Activated CD4-positive, alpha-beta memory T cell treated with anti-CD3 and anti-CD28 coated beads, Interleukin-2, amount 10 ng/mL, durations not matched to agents 7 days and 5 days (primary cell): Measurements from ENCODE around the gene PSMD1. TPM values are rescaled to one million over a fixed set of nuclear protein-coding genes. Genes with fewer than 3 reads are reported as not detected.
"Not testable (repeated sequence)": the region's sequence is repeated elsewhere in the genome, so short reads cannot be mapped to it uniquely, and the experiment has no call there.

Source experiments
- CTCF ChIA-PET: fragments of 350-600 bp; sonication (Branson Sonifier 250); formaldehyde crosslinking; loops from one replicate; lab custom pipeline; 2021; ENCODE audit warnings: antibody characterized with exemption, inconsistent platforms; lab: Charles Lee
- POLR2A ChIA-PET: fragments of 350-600 bp; sonication (Branson Sonifier 250); formaldehyde crosslinking; loops from one replicate; lab custom pipeline; 2021; ENCODE audit warnings: antibody characterized with exemption; lab: Charles Lee
- DNase-seq: peaks from one replicate; pipeline ENCODE4 v3.0.0-alpha.2; 2020
- H3K27ac Mint-ChIP-seq: one replicate; pipeline ENCODE4 v1.8.0; 2021; ENCODE audit warnings: mild to moderate bottlenecking, mixed read lengths
- H3K27me3 Mint-ChIP-seq: one replicate; pipeline ENCODE4 v1.8.0; 2021; ENCODE audit warnings: mixed read lengths
- H3K36me3 Mint-ChIP-seq: one replicate; pipeline ENCODE4 v1.8.0; 2021; ENCODE audit warnings: low read depth, mixed read lengths
- H3K4me1 Mint-ChIP-seq: one replicate; pipeline ENCODE4 v1.8.0; 2021; ENCODE audit warnings: mixed read lengths
- H3K4me3 Mint-ChIP-seq: one replicate; pipeline ENCODE4 v1.8.0; 2021; ENCODE audit warnings: mild to moderate bottlenecking, mixed read lengths
- H3K9me3 Mint-ChIP-seq: one replicate; pipeline ENCODE4 v1.8.0; 2021; ENCODE audit warnings: mixed read lengths
- total RNA-seq, 2 experiments: library from RNA; stranded (reverse); gene quantifications; one replicate each; pipeline ENCODE4 v1.2.3, GENCODE V29; 2021

Gene PSMD1
- total RNA-seq, 2 experiments from 2014 or later, result 79.3 to 80.0 TPM

GRCh38 chr2:231050018-231050901 is 6.4 kb upstream of the PSMD1 start:
- Mint-ChIP-seq H3K27ac (no peak overlapping the region), H3K4me3 (no peak overlapping the region), H3K4me1 (peaks cover 29% of the 10 kb centered on the region), H3K9me3 (no peaks in the 10 kb centered on the region), H3K36me3 (no peaks in the 10 kb centered on the region), H3K27me3 (peaks cover 30% of the 10 kb centered on the region)
- CTCF ChIA-PET, result interaction anchor here (1.7 kb wide), 2 partner anchors 148 to 226 kb away, joined by 6 to 7 read pairs; no protein-coding TSS in a partner anchor
- no peak for DNase-seq
- POLR2A ChIA-PET, result interaction anchor here (0.8 to 1.2 kb wide), 2 partner anchors 9 to 413 kb away, joined by 3 to 4 read pairs; no protein-coding TSS in a partner anchor

- CTCF ChIA-PET, result interaction anchor here (1.7 kb wide), 2 partner anchors 148 to 227 kb away, joined by 6 to 7 read pairs; no protein-coding TSS in a partner anchor
These were observed 5.6 kb upstream of the PSMD1 start for GRCh38 chr2:231051116-231051515.

GRCh38 chr2:231052494-231053451 is 3.9 kb upstream of the PSMD1 start:
- peaks cover 23% of the 10 kb centered on the region for H3K27me3 Mint-ChIP-seq
- POLR2A ChIA-PET, result interaction anchor here (0.8 to 1.6 kb wide), 8 partner anchors 9 to 412 kb away, joined by 3 to 9 read pairs (median 4); partner anchors contain the start of gene NCL
- peaks cover 37% of the 10 kb centered on the region for H3K4me1 Mint-ChIP-seq
- peak overlapping the region; percentile 70 for H3K27ac Mint-ChIP-seq
- no peaks in the 10 kb centered on the region for H3K9me3 Mint-ChIP-seq
- peak; percentile 86 for DNase-seq
- peak overlapping the region; percentile 78 for H3K4me3 Mint-ChIP-seq
- no peaks in the 10 kb centered on the region for H3K36me3 Mint-ChIP-seq
- CTCF ChIA-PET, result interaction anchor here (0.6 to 2.1 kb wide), 44 partner anchors 8 to 854 kb away, joined by 3 to 17 read pairs (median 4); partner anchors contain the start of genes HTR2B and NCL

More at GRCh38 chr2:231051116-231051515, 5.6 kb upstream of the PSMD1 start:
- POLR2A ChIA-PET, result interaction anchor here (1.2 kb wide), 1 partner anchor 412 kb away, joined by 4 read pairs; no protein-coding TSS in a partner anchor
- peaks cover 32% of the 10 kb centered on the region for H3K4me1 Mint-ChIP-seq
- H3K9me3 Mint-ChIP-seq, result no peaks in the 10 kb centered on the region
- no peak overlapping the region for H3K27ac Mint-ChIP-seq
- H3K4me3 Mint-ChIP-seq, result no peak overlapping the region
- peaks cover 30% of the 10 kb centered on the region for H3K27me3 Mint-ChIP-seq
- no peaks in the 10 kb centered on the region for H3K36me3 Mint-ChIP-seq
- DNase-seq, result no peak

GRCh38 chr2:231053846-231054245 is 2.8 kb upstream of the PSMD1 start:
- H3K4me1 Mint-ChIP-seq, result peaks cover 48% of the 10 kb centered on the region
- H3K36me3 Mint-ChIP-seq, result no peaks in the 10 kb centered on the region
- no peaks in the 10 kb centered on the region for H3K9me3 Mint-ChIP-seq
- POLR2A ChIA-PET, result interaction anchor here (1.6 kb wide), 1 partner anchor 11 kb away, joined by 4 read pairs; no protein-coding TSS in a partner anchor
- DNase-seq, result peak; percentile 43
- H3K27me3 Mint-ChIP-seq, result peaks cover 18% of the 10 kb centered on the region
- CTCF ChIA-PET, result interaction anchor here (0.9 to 1.8 kb wide), 3 partner anchors 11 to 130 kb away, joined by 3 to 8 read pairs (median 5); no protein-coding TSS in a partner anchor
- H3K4me3 Mint-ChIP-seq, result peak overlapping the region; percentile 8
- H3K27ac Mint-ChIP-seq, result peak overlapping the region; percentile 70

- ChIA-PET POLR2A (interaction anchor here (1.0 to 1.7 kb wide), 6 partner anchors 10 to 407 kb away, joined by 3 to 11 read pairs (median 4); partner anchors contain the start of gene NCL), CTCF (interaction anchor here (0.8 to 2.2 kb wide), 11 partner anchors 9 to 543 kb away, joined by 3 to 11 read pairs (median 4); no protein-coding TSS in a partner anchor)
- Mint-ChIP-seq H3K4me1 (peaks cover 64% of the 10 kb centered on the region), H3K4me3 (peak overlapping the region; percentile 96), H3K36me3 (peaks cover 10% of the 10 kb centered on the region), H3K27ac (peak overlapping the region; percentile 51), H3K27me3 (peaks cover under 1% of the 10 kb centered on the region), H3K9me3 (no peaks in the 10 kb centered on the region)
- DNase-seq, result no peak
These were observed 923 bp downstream of the PSMD1 start for GRCh38 chr2:231057590-231057989.

GRCh38 chr2:231058761-231059550 is 2.3 kb downstream of the PSMD1 start:
- ChIA-PET POLR2A (interaction anchor here (1.1 kb wide), 1 partner anchor 9 kb away, joined by 3 read pairs; no protein-coding TSS in a partner anchor), CTCF (interaction anchor here (0.6 to 2.2 kb wide), 9 partner anchors 9 to 1276 kb away, joined by 3 to 11 read pairs (median 4); no protein-coding TSS in a partner anchor)
- no peaks in the 10 kb centered on the region for H3K27me3 Mint-ChIP-seq
- H3K4me1 Mint-ChIP-seq, result peaks cover 55% of the 10 kb centered on the region
- no peaks in the 10 kb centered on the region for H3K9me3 Mint-ChIP-seq
- H3K4me3 Mint-ChIP-seq, result peak overlapping the region; percentile 35
- no peak overlapping the region for H3K27ac Mint-ChIP-seq
- no peak for DNase-seq
- peaks cover 22% of the 10 kb centered on the region for H3K36me3 Mint-ChIP-seq

- DNase-seq, result no peak
- peaks cover 27% of the 10 kb centered on the region for H3K36me3 Mint-ChIP-seq
- no peak overlapping the region for H3K4me3 Mint-ChIP-seq
- POLR2A ChIA-PET, result no interaction called here
- H3K27me3 Mint-ChIP-seq, result no peaks in the 10 kb centered on the region
- CTCF ChIA-PET, result interaction anchor here (1.7 kb wide), 1 partner anchor 211 kb away, joined by 6 read pairs; no protein-coding TSS in a partner anchor
- no peak overlapping the region for H3K27ac Mint-ChIP-seq
- peaks cover 49% of the 10 kb centered on the region for H3K4me1 Mint-ChIP-seq
- H3K9me3 Mint-ChIP-seq, result no peaks in the 10 kb centered on the region
These were observed 3.1 kb downstream of the PSMD1 start for GRCh38 chr2:231059756-231060155.

- H3K4me1 Mint-ChIP-seq, result peaks cover 50% of the 10 kb centered on the region
- H3K9me3 Mint-ChIP-seq, result no peaks in the 10 kb centered on the region
- H3K4me3 Mint-ChIP-seq, result no peak overlapping the region
- POLR2A ChIA-PET, result no interaction called here
- H3K36me3 Mint-ChIP-seq, result peaks cover 50% of the 10 kb centered on the region
- no peak overlapping the region for H3K27ac Mint-ChIP-seq
- no peak for DNase-seq
- no peaks in the 10 kb centered on the region for H3K27me3 Mint-ChIP-seq
- CTCF ChIA-PET, result no interaction called here
These were observed 6.1 kb downstream of the PSMD1 start for GRCh38 chr2:231062776-231063175.

- no peak overlapping the region for H3K4me3 Mint-ChIP-seq
- H3K27ac Mint-ChIP-seq, result no peak overlapping the region
- ChIA-PET CTCF (interaction anchor here (0.9 kb wide), 1 partner anchor 11 kb away, joined by 4 read pairs; no protein-coding TSS in a partner anchor), POLR2A (no interaction called here)
- H3K4me1 Mint-ChIP-seq, result peaks cover 50% of the 10 kb centered on the region
- H3K27me3 Mint-ChIP-seq, result no peaks in the 10 kb centered on the region
- DNase-seq, result no peak
- peaks cover 56% of the 10 kb centered on the region for H3K36me3 Mint-ChIP-seq
- no peaks in the 10 kb centered on the region for H3K9me3 Mint-ChIP-seq
These were observed 6.7 kb downstream of the PSMD1 start for GRCh38 chr2:231063347-231063746.

GRCh38 chr2:231065966-231066365 is 9.3 kb downstream of the PSMD1 start:
- Mint-ChIP-seq H3K27ac (no peak overlapping the region), H3K27me3 (no peaks in the 10 kb centered on the region), H3K36me3 (peaks cover 65% of the 10 kb centered on the region), H3K4me3 (no peak overlapping the region), H3K9me3 (no peaks in the 10 kb centered on the region), H3K4me1 (peaks cover 38% of the 10 kb centered on the region)
- no peak for DNase-seq
- ChIA-PET POLR2A (no interaction called here), CTCF (interaction anchor here (1.4 kb wide), 1 partner anchor 9 kb away, joined by 4 read pairs; the partner anchor contains the start of gene PSMD1)

GRCh38 chr2:231067531-231067930 is 10.9 kb downstream of the PSMD1 start:
- ChIA-PET CTCF (interaction anchor here (1.2 to 1.5 kb wide), 4 partner anchors 9 to 165 kb away, joined by 3 to 5 read pairs (median 4); partner anchors contain the start of gene PSMD1), POLR2A (interaction anchor here (0.8 kb wide), 1 partner anchor 11 kb away, joined by 4 read pairs; the partner anchor contains the start of gene PSMD1)
- H3K9me3 Mint-ChIP-seq, DNase-seq, H3K4me3 Mint-ChIP-seq, H3K27me3 Mint-ChIP-seq: not testable (repeated sequence)
- peak overlapping the region; percentile 77 for H3K27ac Mint-ChIP-seq
- H3K4me1 Mint-ChIP-seq, result peaks cover 30% of the 10 kb centered on the region
- peaks cover 67% of the 10 kb centered on the region for H3K36me3 Mint-ChIP-seq
